Uterus (tissue), 2 donors: ENCODE results near the gene BBS7.

Source experiments
- POLR2A ChIP-seq, 2 donors: fragments of 450-650 bp; IDR thresholded peaks; one replicate each; pipeline ENCODE4 v1.6.1; 2016; ENCODE audit warnings: antibody characterized with exemption in 2 of 2, mild to moderate bottlenecking in 1 of 2, moderate library complexity in 1 of 2
- TF ChIP-seq, protein P1 (sequence below), 4 experiments: fragments of 200-600 bp in 2 of 4; fragments of 450-650 bp in 2 of 4; sonication (generic) in 2 of 4; IDR thresholded peaks; one replicate each; pipeline ENCODE4 v1.5.1; 2016 to 2019; ENCODE audit warnings: antibody characterized with exemption in 4 of 4, mild to moderate bottlenecking in 2 of 4, moderate library complexity in 1 of 4

DNA sequence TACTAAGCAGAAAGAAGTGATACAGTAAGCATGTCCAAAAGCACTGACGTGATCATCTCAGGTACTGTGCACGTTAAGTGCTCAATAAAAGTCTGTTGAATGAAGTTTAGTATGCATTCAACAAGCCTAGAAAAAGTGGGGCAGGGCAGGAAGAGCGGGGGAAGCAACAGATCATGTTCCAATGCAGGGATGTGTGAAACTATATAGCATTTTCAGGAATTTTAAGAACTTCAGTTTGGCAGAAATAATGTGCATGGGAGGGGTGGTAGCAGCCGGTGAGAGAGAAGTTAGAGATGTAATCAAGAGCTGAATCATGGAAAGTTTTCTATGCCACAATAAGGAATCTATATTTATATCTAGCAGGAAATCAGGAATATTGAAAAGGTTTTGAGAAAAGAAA is 27.4 kb downstream of the BBS7 start:
- TF ChIP-seq, protein P1, sequence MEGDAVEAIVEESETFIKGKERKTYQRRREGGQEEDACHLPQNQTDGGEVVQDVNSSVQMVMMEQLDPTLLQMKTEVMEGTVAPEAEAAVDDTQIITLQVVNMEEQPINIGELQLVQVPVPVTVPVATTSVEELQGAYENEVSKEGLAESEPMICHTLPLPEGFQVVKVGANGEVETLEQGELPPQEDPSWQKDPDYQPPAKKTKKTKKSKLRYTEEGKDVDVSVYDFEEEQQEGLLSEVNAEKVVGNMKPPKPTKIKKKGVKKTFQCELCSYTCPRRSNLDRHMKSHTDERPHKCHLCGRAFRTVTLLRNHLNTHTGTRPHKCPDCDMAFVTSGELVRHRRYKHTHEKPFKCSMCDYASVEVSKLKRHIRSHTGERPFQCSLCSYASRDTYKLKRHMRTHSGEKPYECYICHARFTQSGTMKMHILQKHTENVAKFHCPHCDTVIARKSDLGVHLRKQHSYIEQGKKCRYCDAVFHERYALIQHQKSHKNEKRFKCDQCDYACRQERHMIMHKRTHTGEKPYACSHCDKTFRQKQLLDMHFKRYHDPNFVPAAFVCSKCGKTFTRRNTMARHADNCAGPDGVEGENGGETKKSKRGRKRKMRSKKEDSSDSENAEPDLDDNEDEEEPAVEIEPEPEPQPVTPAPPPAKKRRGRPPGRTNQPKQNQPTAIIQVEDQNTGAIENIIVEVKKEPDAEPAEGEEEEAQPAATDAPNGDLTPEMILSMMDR (IDR thresholded peaks at IDR 0.05) = no peak
- no peak for TF ChIP-seq POLR2A (IDR thresholded peaks at IDR 0.05)
